ENCODE measurements around the gene OR8K1. TPM values are rescaled to one million over a fixed set of nuclear protein-coding genes. Genes with fewer than 3 reads are reported as not detected.

Gene OR8K1
- total RNA-seq (2011; cell fraction: chromatin; rRNA removed; ENCODE audit: low replicate concordance), result not detected in 2 replicates
- not detected in 2 replicates for total RNA-seq (2011; cell fraction: nucleolus; rRNA removed)
- total RNA-seq (2011; cell fraction: nucleoplasm; rRNA removed), result not detected in 2 replicates
- total RNA-seq (2014; rRNA removed) (not detected in 2 replicates), total RNA-seq (2014; rRNA removed; fragmentation: Illumina TruSeq; extraction: Trizol) (not detected in 2 replicates), total RNA-seq (2015; rRNA removed; fragmentation: Illumina TruSeq; extraction: Trizol) (not detected in 2 replicates), total RNA-seq (2021) (not detected in 2 replicates), polyA plus RNA-seq (2011; rRNA removed) (not detected in 2 replicates), polyA plus RNA-seq (2014; fragmentation: Illumina TruSeq; extraction: Trizol) (not detected in 2 replicates), polyA plus RNA-seq (2014; fragmentation: Nextera tagmentation; extraction: Ambion mirVana) (not detected), polyA plus RNA-seq (2014; rRNA removed) (not detected in 2 replicates), polyA minus RNA-seq (2011; rRNA and poly(A)+ RNA removed) (not detected in 2 replicates), Bru-seq, nascent RNA (not detected), BruChase-seq, experiment 1, labeled RNA remaining after a 2-hour chase (not detected), BruChase-seq, experiment 2, labeled RNA remaining after a 6-hour chase (not detected)
- polyA plus RNA-seq (2011; cell fraction: cytosol; rRNA removed), result not detected in 2 replicates
- polyA plus RNA-seq (2011; cell fraction: nucleus; rRNA removed), result not detected in 2 replicates
- not detected in 2 replicates for polyA plus RNA-seq (2012)
- polyA minus RNA-seq (2011; cell fraction: cytosol; rRNA and poly(A)+ RNA removed), result not detected in 2 replicates
- polyA minus RNA-seq (2011; cell fraction: nucleus; rRNA and poly(A)+ RNA removed), result not detected in 2 replicates
- long read RNA-seq, experiment 1, result 0 reads
- long read RNA-seq, experiment 2, result 0 reads
- long read RNA-seq, experiment 3, result 0 reads

DNA sequence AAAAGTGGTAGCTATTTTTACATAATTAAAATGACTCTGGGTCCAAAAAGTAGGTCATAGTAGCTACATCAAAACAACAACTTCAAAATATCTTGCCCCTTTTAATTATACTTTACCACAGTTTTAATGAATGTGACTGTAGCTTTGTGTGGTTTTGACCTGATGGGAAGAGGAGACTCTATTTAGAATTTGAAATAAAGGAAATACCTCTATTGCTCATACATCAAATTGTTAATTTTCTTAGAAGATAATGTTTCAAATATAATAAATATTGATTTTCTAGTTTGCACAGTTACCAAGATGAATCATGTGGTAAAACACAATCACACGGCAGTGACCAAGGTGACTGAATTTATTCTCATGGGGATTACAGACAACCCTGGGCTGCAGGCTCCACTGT is at the start of gene OR8K1:
Gene OR8K1 (plus strand): TSS at position 301 of the 400 bp plus-strand sequence. CDS start 0 bp downstream, at position 301.
- FAIRE-seq (no peak), DNase-seq (ENCODE audit: extremely low read depth in 1 of 4, low spot score in 3 of 4) (no peak), ATAC-seq (no peak)
- in situ Hi-C loops (cut with MboI) (no loop called here), intact Hi-C loops (cut with micrococcal nuclease) (no loop called here)
- no peak within 1 kb of the TSS for H3K27ac ChIP-seq (ENCODE audit: extremely low read depth, low read depth, low read length)
- ChIA-PET POLR2A (no interaction called here), CTCF (ENCODE audit: low intra/inter-chr PET ratio) (no interaction called here)
- no peak within 1 kb of the TSS for H3K9ac ChIP-seq (ENCODE audit: insufficient read depth in 1 of 2, low read depth in 2 of 2, low read length in 2 of 2)
- no peaks in the 10 kb centered on the region for H3K79me2 ChIP-seq (ENCODE audit: control insufficient read depth, insufficient read depth, low read length)
- H3K4me2 ChIP-seq (ENCODE audit: insufficient read depth, low read length), result no peak within 1 kb of the TSS
- no peaks in the 10 kb centered on the region for H3K27me3 ChIP-seq (ENCODE audit: control insufficient read depth in 2 of 2, insufficient read depth in 2 of 2, low read length in 2 of 2)
- no peak for TF ChIP-seq CC2D1A (IDR thresholded peaks at IDR 0.05)
- no peak for TF ChIP-seq ELF1 (tag; IDR thresholded peaks at IDR 0.05)
- no peak for TF ChIP-seq TGIF2 (CRISPR knock-in tag; IDR thresholded peaks at IDR 0.05)
- no peak for TF ChIP-seq MCM2 (IDR thresholded peaks at IDR 0.05; ENCODE audit: low read depth)
- TF ChIP-seq, protein P1, sequence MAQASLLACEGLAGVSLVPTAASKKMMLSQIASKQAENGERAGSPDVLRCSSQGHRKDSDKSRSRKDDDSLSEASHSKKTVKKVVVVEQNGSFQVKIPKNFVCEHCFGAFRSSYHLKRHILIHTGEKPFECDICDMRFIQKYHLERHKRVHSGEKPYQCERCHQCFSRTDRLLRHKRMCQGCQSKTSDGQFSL (CRISPR knock-in tag; IDR thresholded peaks at IDR 0.05), result no peak
- TF ChIP-seq, protein P1 (tag; IDR thresholded peaks at IDR 0.05), result no peak
- no peak for TF ChIP-seq ARHGAP35 (IDR thresholded peaks at IDR 0.05; ENCODE audit: partially characterized antibody)
- TF ChIP-seq SIN3B (IDR thresholded peaks at IDR 0.05; ENCODE audit: low read depth), result no peak
- TF ChIP-seq ZNF75A (CRISPR knock-in tag; IDR thresholded peaks at IDR 0.05), result no peak
- no peak for TF ChIP-seq MTA3 (IDR thresholded peaks at IDR 0.05; ENCODE audit: borderline replicate concordance)
- TF ChIP-seq CBFA2T3 (IDR thresholded peaks at IDR 0.05), result no peak
- no peak for TF ChIP-seq ZNF23 (CRISPR knock-in tag; IDR thresholded peaks at IDR 0.05)
- TF ChIP-seq SMAD3 (CRISPR knock-in tag; conservative IDR thresholded peaks at IDR 0.05), result no peak
- no peak for TF ChIP-seq SP2 (IDR thresholded peaks at IDR 0.05; ENCODE audit: extremely low read depth, low read depth, low read length, poor library complexity, severe bottlenecking)
- TF ChIP-seq, protein P2, sequence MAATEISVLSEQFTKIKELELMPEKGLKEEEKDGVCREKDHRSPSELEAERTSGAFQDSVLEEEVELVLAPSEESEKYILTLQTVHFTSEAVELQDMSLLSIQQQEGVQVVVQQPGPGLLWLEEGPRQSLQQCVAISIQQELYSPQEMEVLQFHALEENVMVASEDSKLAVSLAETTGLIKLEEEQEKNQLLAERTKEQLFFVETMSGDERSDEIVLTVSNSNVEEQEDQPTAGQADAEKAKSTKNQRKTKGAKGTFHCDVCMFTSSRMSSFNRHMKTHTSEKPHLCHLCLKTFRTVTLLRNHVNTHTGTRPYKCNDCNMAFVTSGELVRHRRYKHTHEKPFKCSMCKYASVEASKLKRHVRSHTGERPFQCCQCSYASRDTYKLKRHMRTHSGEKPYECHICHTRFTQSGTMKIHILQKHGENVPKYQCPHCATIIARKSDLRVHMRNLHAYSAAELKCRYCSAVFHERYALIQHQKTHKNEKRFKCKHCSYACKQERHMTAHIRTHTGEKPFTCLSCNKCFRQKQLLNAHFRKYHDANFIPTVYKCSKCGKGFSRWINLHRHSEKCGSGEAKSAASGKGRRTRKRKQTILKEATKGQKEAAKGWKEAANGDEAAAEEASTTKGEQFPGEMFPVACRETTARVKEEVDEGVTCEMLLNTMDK (IDR thresholded peaks at IDR 0.05; ENCODE audit: borderline replicate concordance, insufficient read depth, low read depth, low read length, poor library complexity, severe bottlenecking), result no peak
- TF ChIP-seq ETV5 (CRISPR knock-in tag; IDR thresholded peaks at IDR 0.05; ENCODE audit: low read depth), result no peak
- TF ChIP-seq MYC (IDR thresholded peaks at IDR 0.05; ENCODE audit: low read depth, low read length), result no peak
- no peak for TF ChIP-seq MYC (CRISPR knock-in tag; IDR thresholded peaks at IDR 0.05; ENCODE audit: borderline replicate concordance, low read depth)
- H2AFZ ChIP-seq (ENCODE audit: low read depth, low read length), result no peak within 1 kb of the TSS
- no peaks in the 10 kb centered on the region for H3K36me3 ChIP-seq (ENCODE audit: control insufficient read depth, insufficient read depth, low read length)
- 0% methylated on average over 1 of the region's 1 CpG for WGBS (ENCODE audit: insufficient coverage, low coverage, missing lambda C conversion rate)
- no peak within 1 kb of the TSS for H3K4me3 ChIP-seq
- no peaks in the 10 kb centered on the region for H3K4me1 ChIP-seq (replicated peaks in 1 of 2; ENCODE audit: control insufficient read depth in 2 of 2, insufficient read depth in 2 of 2, low read length in 2 of 2)
- no peaks in the 10 kb centered on the region for H3K9me3 ChIP-seq (replicated peaks; ENCODE audit: control insufficient read depth, insufficient read depth, low read depth, low read length)
- BruUV-seq (replicated peaks), result no TSS peak
- H4K20me1 ChIP-seq (replicated peaks; ENCODE audit: control insufficient read depth, insufficient read depth, low read length), result no peaks in the 10 kb centered on the region
- no peaks in the 10 kb centered on the region for H3K9me1 ChIP-seq (ENCODE audit: control insufficient read depth, insufficient read depth, low read length)

Measured in K562 (cell line).